ENCODE measurements around the gene ATOH8.

GRCh38 chr2:85772019-85772745, 18.4 kb downstream of the ATOH8 start:
- TF ChIP-seq CTCF (IDR thresholded peaks at IDR 0.05) (peak in 3 of 6 experiments; percentile 28 to 47 (median 31)), POLR2A (IDR thresholded peaks at IDR 0.05) (peak; percentile 29 to 74)

Data from thyroid gland (tissue), 4 donors.